K562 (cell line): Measurements from ENCODE around the gene CBFA2T3. TPM values are rescaled to one million over a fixed set of nuclear protein-coding genes. Genes with fewer than 3 reads are reported as not detected.

Source experiments
- ATAC-seq: fragments of 200-7000 bp; cut with Tn5 transposase; 3 replicates; pipeline ENCODE4 v1.9.1; 2020; ENCODE audit warnings: moderate library complexity
- BruUV-seq: library from RNA; stranded (reverse); fragments of 400-500 nt; replicated peaks from 2 replicates; lab custom pipeline; 2021; lab: Mats Ljungman, UMichigan
- CTCF ChIA-PET: fragments of 300-600 bp; formaldehyde crosslinking; extraction: SDS; loops from one replicate; lab custom pipeline; 2021; ENCODE audit warnings: low intra/inter-chr PET ratio; lab: Yijun Ruan, JAX
- POLR2A ChIA-PET: fragments of 300-600, 350-650 bp; sonication (Branson Sonifier 250); formaldehyde crosslinking; extraction: SDS; loops from one replicate; lab custom pipeline; 2021; ENCODE audit warnings: antibody characterized with exemption, inconsistent platforms; lab: Yijun Ruan, JAX
- DNase-seq, 4 experiments: peaks; one replicate each; pipeline versions ENCODE4 v3.0.0 to v3.0.0-alpha.2; 2011 to 2018; ENCODE audit warnings: low spot score in 3 of 4, mixed read lengths in 3 of 4; ENCODE audit errors: extremely low read depth in 1 of 4
- FAIRE-seq: peaks from 2 replicates; lab custom pipeline; 2011; peaks lifted over from hg19 to GRCh38; lab: Jason Lieb, UNC
- H2AFZ ChIP-seq: 2 replicates; pipeline ENCODE4 v1.6.0; 2011; ENCODE audit warnings: low read depth, low read length, control low read depth, inconsistent platforms
- H3K27ac ChIP-seq: fragments of 200-600 bp; 3 replicates; pipeline ENCODE4 v1.8.0; 2011; ENCODE audit warnings: low read depth, mild to moderate bottlenecking, control low read depth, inconsistent platforms, low read length, moderate library complexity, mixed read lengths; ENCODE audit errors: extremely low read depth
- H3K27me3 ChIP-seq, 2 experiments: fragments of 300-600 bp in 1 of 2; 2 replicates in 1 of 2; 3 replicates in 1 of 2; pipeline versions ENCODE4 v1.6.0 to v1.8.0; 2011; ENCODE audit warnings: inconsistent platforms in 2 of 2, low read length in 2 of 2, mild to moderate bottlenecking in 1 of 2, mixed read lengths in 1 of 2, moderate library complexity in 1 of 2; ENCODE audit not compliant: control insufficient read depth in 2 of 2, insufficient read depth in 2 of 2
- H3K36me3 ChIP-seq: fragments of 300-600 bp; 3 replicates; pipeline ENCODE4 v1.8.0; 2011; ENCODE audit warnings: mild to moderate bottlenecking, low read length, inconsistent platforms; ENCODE audit not compliant: control insufficient read depth, insufficient read depth
- H3K4me1 ChIP-seq, 2 experiments: fragments of 200-600 bp in 1 of 2; replicated peaks in 1 of 2; 2 replicates in 1 of 2; 3 replicates in 1 of 2; pipeline versions ENCODE4 v1.5.1 to v1.8.0; 2011; ENCODE audit warnings: inconsistent platforms in 2 of 2, low read length in 2 of 2, mild to moderate bottlenecking in 1 of 2, mixed read lengths in 1 of 2, moderate library complexity in 1 of 2; ENCODE audit not compliant: control insufficient read depth in 2 of 2, insufficient read depth in 2 of 2
- H3K4me2 ChIP-seq: 2 replicates; pipeline ENCODE4 v1.6.1; 2011; ENCODE audit warnings: low read length, control low read depth, inconsistent platforms, mixed read lengths; ENCODE audit not compliant: insufficient read depth
- H3K4me3 ChIP-seq: fragments of 200-600 bp; sonication (generic), shearing (Covaris generic); 2 replicates; pipeline ENCODE4 v1.5.1; 2016; ENCODE audit warnings: control low read depth, inconsistent platforms
- H3K79me2 ChIP-seq: fragments of 200-600 bp; 3 replicates; pipeline ENCODE4 v1.8.0; 2011; ENCODE audit warnings: low read length, inconsistent platforms; ENCODE audit not compliant: control insufficient read depth, insufficient read depth
- H3K9ac ChIP-seq, 2 experiments: 2 replicates each; pipeline versions ENCODE4 v1.6.0 to v1.6.1; 2011; ENCODE audit warnings: low read depth in 2 of 2, low read length in 2 of 2, control low read depth in 1 of 2, inconsistent platforms in 1 of 2, mild to moderate bottlenecking in 1 of 2, mixed read lengths in 1 of 2; ENCODE audit not compliant: insufficient read depth in 1 of 2
- H3K9me1 ChIP-seq: one replicate; pipeline ENCODE4 v1.6.0; 2011; ENCODE audit warnings: inconsistent platforms, mild to moderate bottlenecking, low read length, moderate library complexity; ENCODE audit not compliant: control insufficient read depth, insufficient read depth
- H3K9me3 ChIP-seq: replicated peaks from 2 replicates; pipeline ENCODE4 v1.5.1; 2011; ENCODE audit warnings: low read depth, low read length, inconsistent platforms; ENCODE audit not compliant: control insufficient read depth, insufficient read depth
- H4K20me1 ChIP-seq: replicated peaks from 2 replicates; pipeline ENCODE4 v1.6.1; 2011; ENCODE audit warnings: low read length, inconsistent platforms, mixed read lengths; ENCODE audit not compliant: control insufficient read depth, insufficient read depth
- ARID4B ChIP-seq: sonication (generic); formaldehyde crosslinking; IDR thresholded peaks from 2 replicates; pipeline ENCODE4 v1.8.0; 2022; ENCODE audit warnings: mild to moderate bottlenecking, missing genetic modification reagents
- HDGF ChIP-seq: fragments of 450-650 bp; IDR thresholded peaks from 2 replicates; pipeline ENCODE4 v1.6.1; 2016
- MAZ ChIP-seq, 2 experiments: fragments of 450-650 bp in 1 of 2; sonication (generic) in 1 of 2; formaldehyde crosslinking; IDR thresholded peaks in 1 of 2; conservative IDR thresholded peaks in 1 of 2; 2 replicates each; pipeline versions ENCODE4 v1.4.0 to v1.5.0; 2020; ENCODE audit warnings: mild to moderate bottlenecking in 1 of 2, missing genetic modification reagents in 1 of 2
- MEIS2 ChIP-seq: fragments of 450-650 bp; IDR thresholded peaks from 2 replicates; pipeline ENCODE4 v1.6.1; 2014; ENCODE audit warnings: mild to moderate bottlenecking; ENCODE audit not compliant: partially characterized antibody
- TCF7L2 ChIP-seq: fragments of 150-350 bp; IDR thresholded peaks from 2 replicates; pipeline ENCODE4 v1.6.1; 2016; ENCODE audit warnings: low read depth, mild to moderate bottlenecking, low read length, moderate library complexity
- ZHX1 ChIP-seq: fragments of 150-350 bp; conservative IDR thresholded peaks from 2 replicates; pipeline ENCODE4 v1.6.1; 2014; ENCODE audit warnings: low read length
- WGBS: fragments of 100-300 bp; shearing (Covaris generic); methylation state at CpG from one replicate; pipeline ENCODE4 v1.1.6; 2016; ENCODE audit warnings: low coverage, mixed read lengths; ENCODE audit not compliant: insufficient coverage; ENCODE audit errors: missing lambda C conversion rate; 5-methylcytosine and 5-hydroxymethylcytosine counted together
- in situ Hi-C: fragments of 300-500 bp; cut with MboI; formaldehyde crosslinking; loops from 4 replicates; pipeline ENCODE4 v1.15.0; 2018; ENCODE audit warnings: inconsistent platforms, mixed read lengths
- intact Hi-C: fragments of 100-400 bp; cut with micrococcal nuclease; formaldehyde crosslinking; loops from 2 replicates; pipeline ENCODE4 v1.14.2; 2022
- polyA plus RNA-seq, 8 experiments: library from polyadenylated mRNA; depleted of rRNA in 4 of 8; stranded (reverse) in 5 of 8; unstranded in 3 of 8; fragments of >200 nt; fragmentation: Nextera tagmentation in 2 of 8; fragmentation: Illumina TruSeq in 1 of 8; extraction: Ambion mirVana in 2 of 8; extraction: Trizol in 1 of 8; gene quantifications; 2 replicates each; pipeline versions ENCODE4 v1.2.1 to v1.2.3, GENCODE V29; 2011 to 2014; ENCODE audit warnings: inconsistent platforms in 1 of 8, missing spikeins in 1 of 8
- total RNA-seq, 7 experiments: library from RNA; depleted of rRNA in 6 of 7; stranded (reverse); fragments of >200 nt in 6 of 7; fragmentation: Illumina TruSeq in 2 of 7; extraction: Trizol in 2 of 7; gene quantifications; 2 replicates each; pipeline versions ENCODE4 v1.2.1 to v1.2.3, GENCODE V29; 2011 to 2021; ENCODE audit warnings: low replicate concordance in 1 of 7
- TF ChIP-seq, protein P1 (sequence below): sonication (generic); formaldehyde crosslinking; IDR thresholded peaks from 2 replicates; pipeline ENCODE4 v1.8.1; 2023; ENCODE audit warnings: missing genetic modification reagents, mild to moderate bottlenecking, borderline replicate concordance

CBFA2T3 gene
- total and polyA plus RNA-seq, 9 of the 15 experiments (the other 6 are each of a cell fraction or from before 2014, with no cell fraction given): 2.3 to 145 (median 6.7) TPM

DNA sequence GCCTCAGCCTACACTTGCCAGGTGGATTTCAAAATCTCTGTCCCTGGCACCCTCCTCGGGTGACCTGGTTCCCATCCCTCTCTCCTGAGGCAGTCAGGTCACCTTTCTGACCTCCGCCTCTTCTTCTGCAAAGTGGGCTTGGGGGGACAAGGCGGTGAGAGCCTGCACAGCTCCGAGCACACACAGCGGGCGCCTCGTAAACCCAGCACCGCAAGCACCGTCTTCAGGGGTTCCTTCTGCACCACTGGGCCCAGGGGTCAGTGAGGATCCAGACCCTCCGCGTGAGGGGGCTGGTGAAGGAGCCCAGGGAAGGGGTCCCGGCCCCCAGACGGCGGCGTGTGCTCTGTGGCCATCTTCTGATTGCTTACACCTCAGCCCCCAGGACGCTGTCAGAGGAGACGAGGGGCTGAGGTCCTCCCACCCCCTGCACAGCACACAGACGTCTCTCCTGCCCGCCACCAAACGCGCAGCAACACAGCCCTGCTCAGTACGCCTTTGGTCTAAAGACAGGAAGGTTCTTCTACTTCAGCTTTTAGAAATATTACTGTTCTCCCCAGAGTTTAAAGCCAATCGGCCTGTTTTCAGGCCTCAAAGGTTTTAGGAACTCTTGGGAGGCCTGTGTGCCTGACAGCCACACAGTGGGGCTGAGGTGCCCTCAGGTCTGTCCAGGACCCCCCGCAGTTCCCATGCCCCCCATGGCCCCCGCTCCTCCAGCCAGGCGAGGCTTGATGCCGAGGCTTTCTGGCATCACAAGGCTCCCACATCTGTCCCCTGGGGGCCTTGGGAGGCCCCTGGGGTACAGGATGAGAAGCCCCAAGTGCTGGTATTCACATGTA, 2.7 kb downstream of the CBFA2T3 start:
- ChIA-PET CTCF (no interaction called here), POLR2A (interaction anchor here (0.7 kb wide), 1 partner anchor 202 kb away, joined by 4 read pairs; no protein-coding TSS in a partner anchor)
- Histone ChIP-seq H3K4me1 (peaks cover 37 to 99% of the 10 kb centered on the region in 2 experiments), H3K4me2 (peak overlapping the region; percentile 90), H2AFZ (no peak overlapping the region), H3K9me3 (no peaks in the 10 kb centered on the region), H3K27me3 (no peaks in the 10 kb centered on the region), H3K27ac (peak overlapping the region; percentile 98), H3K4me3 (peak overlapping the region; percentile 85), H3K9me1 (no peaks in the 10 kb centered on the region), H3K36me3 (peaks cover 66% of the 10 kb centered on the region; the same call in 2 of the 3 replicates), H3K9ac (peak overlapping the region; percentile 90 to 96), H3K79me2 (peaks cover 97% of the 10 kb centered on the region), H4K20me1 (peaks cover 38% of the 10 kb centered on the region)
- intact Hi-C loops (loop anchor here (10.0 kb wide), 1 partner anchor 191 kb away; no protein-coding TSS in a partner anchor), in situ Hi-C loops (no loop called here)
- 1% methylated on average over 24 of the region's 27 CpGs for WGBS
- DNase-seq (peak in 1 of 4 experiments; percentile 55), FAIRE-seq (peak; percentile 55), ATAC-seq (no peak)
- BruUV-seq: no TSS peak
- TF ChIP-seq MEIS2 (no peak), HDGF (no peak), MAZ (CRISPR knock-in tag; conservative IDR thresholded peaks at IDR 0.05 in 1 of 2, IDR thresholded peaks at IDR 0.05 in 1 of 2) (peak in 1 of 2 experiments; percentile 31; a peak in 1 of 4 replicates), TCF7L2 (no peak), ZHX1 (no peak), ARID4B (CRISPR knock-in tag) (peak; percentile 21)
- TF ChIP-seq, protein P1, sequence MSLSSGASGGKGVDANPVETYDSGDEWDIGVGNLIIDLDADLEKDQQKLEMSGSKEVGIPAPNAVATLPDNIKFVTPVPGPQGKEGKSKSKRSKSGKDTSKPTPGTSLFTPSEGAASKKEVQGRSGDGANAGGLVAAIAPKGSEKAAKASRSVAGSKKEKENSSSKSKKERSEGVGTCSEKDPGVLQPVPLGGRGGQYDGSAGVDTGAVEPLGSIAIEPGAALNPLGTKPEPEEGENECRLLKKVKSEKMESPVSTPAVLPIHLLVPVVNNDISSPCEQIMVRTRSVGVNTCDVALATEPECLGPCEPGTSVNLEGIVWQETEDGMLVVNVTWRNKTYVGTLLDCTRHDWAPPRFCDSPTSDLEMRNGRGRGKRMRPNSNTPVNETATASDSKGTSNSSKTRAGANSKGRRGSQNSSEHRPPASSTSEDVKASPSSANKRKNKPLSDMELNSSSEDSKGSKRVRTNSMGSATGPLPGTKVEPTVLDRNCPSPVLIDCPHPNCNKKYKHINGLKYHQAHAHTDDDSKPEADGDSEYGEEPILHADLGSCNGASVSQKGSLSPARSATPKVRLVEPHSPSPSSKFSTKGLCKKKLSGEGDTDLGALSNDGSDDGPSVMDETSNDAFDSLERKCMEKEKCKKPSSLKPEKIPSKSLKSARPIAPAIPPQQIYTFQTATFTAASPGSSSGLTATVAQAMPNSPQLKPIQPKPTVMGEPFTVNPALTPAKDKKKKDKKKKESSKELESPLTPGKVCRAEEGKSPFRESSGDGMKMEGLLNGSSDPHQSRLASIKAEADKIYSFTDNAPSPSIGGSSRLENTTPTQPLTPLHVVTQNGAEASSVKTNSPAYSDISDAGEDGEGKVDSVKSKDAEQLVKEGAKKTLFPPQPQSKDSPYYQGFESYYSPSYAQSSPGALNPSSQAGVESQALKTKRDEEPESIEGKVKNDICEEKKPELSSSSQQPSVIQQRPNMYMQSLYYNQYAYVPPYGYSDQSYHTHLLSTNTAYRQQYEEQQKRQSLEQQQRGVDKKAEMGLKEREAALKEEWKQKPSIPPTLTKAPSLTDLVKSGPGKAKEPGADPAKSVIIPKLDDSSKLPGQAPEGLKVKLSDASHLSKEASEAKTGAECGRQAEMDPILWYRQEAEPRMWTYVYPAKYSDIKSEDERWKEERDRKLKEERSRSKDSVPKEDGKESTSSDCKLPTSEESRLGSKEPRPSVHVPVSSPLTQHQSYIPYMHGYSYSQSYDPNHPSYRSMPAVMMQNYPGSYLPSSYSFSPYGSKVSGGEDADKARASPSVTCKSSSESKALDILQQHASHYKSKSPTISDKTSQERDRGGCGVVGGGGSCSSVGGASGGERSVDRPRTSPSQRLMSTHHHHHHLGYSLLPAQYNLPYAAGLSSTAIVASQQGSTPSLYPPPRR (CRISPR knock-in tag): no peak
